Transverse colon (tissue), 4 donors: ENCODE data around the gene BLOC1S6. TPM values are rescaled to one million over a fixed set of nuclear protein-coding genes. Genes with fewer than 3 reads are reported as not detected.

ENCODE experiments used
- DNase-seq: peaks from one replicate; pipeline ENCODE4 v3.0.0-alpha.2; 2019
- H3K27ac ChIP-seq, 4 donors: fragments of 200-600 bp; sonication (generic); 2 replicates each; pipeline ENCODE4 v1.5.1; 2016 to 2018; ENCODE audit warnings: inconsistent platforms in 4 of 4
- H3K27me3 ChIP-seq: fragments of 200-600 bp; sonication (generic); 2 replicates; pipeline ENCODE4 v1.5.1; 2017; ENCODE audit warnings: inconsistent platforms
- H3K36me3 ChIP-seq, 4 donors: fragments of 200-600 bp; sonication (generic); 2 replicates each; pipeline ENCODE4 v1.5.1; 2017 to 2019; ENCODE audit warnings: inconsistent platforms in 4 of 4
- H3K4me1 ChIP-seq, 4 donors: fragments of 200-600 bp; sonication (generic); 2 replicates each; pipeline ENCODE4 v1.5.1; 2017 to 2020; ENCODE audit warnings: inconsistent platforms in 4 of 4
- H3K4me3 ChIP-seq, 4 donors: fragments of 200-600 bp; sonication (generic); 1 replicate in 1 of 4; 2 replicates in 3 of 4; pipeline versions ENCODE4 v1.5.1 to v1.6.1; 2017 to 2019; ENCODE audit warnings: inconsistent platforms in 4 of 4
- H3K9me3 ChIP-seq, 2 donors: fragments of 200-600 bp; sonication (generic); 2 replicates each; pipeline ENCODE4 v1.5.1; 2017 to 2019; ENCODE audit warnings: inconsistent platforms in 2 of 2
- EP300 ChIP-seq: sonication (generic); formaldehyde crosslinking; IDR thresholded peaks from one replicate; pipeline ENCODE4 v1.6.1; 2017; ENCODE audit warnings: antibody characterized with exemption, low read depth
- POLR2A ChIP-seq: fragments of 450-650 bp; IDR thresholded peaks from one replicate; pipeline ENCODE4 v1.6.1; 2016; ENCODE audit warnings: antibody characterized with exemption, mild to moderate bottlenecking, moderate library complexity
- POLR2AphosphoS5 ChIP-seq, 3 donors: sonication (generic); formaldehyde crosslinking; IDR thresholded peaks; one replicate each; pipeline ENCODE4 v1.6.1; 2016; ENCODE audit warnings: antibody characterized with exemption in 3 of 3
- whole genome bisulfite sequencing, 2 donors: methylation state at CpG; one replicate each; pipeline ENCODE4 v1.1.5; 2018; ENCODE audit warnings: low coverage in 1 of 2; 5-methylcytosine and 5-hydroxymethylcytosine counted together
- in situ Hi-C, 4 donors: fragments of 200-750 bp; cut with MboI; loops; one replicate each; pipeline versions ENCODE4 v1.15.0 to v1.15.1; 2017; ENCODE audit warnings: low sequenced_read_pairs in 3 of 4, low pct_ligation_motif_present in 1 of 4, low pct_unique_long_range_greater_than_20kb in 1 of 4
- intact Hi-C: fragments of 100-400 bp; cut with DNase I; formaldehyde crosslinking; loops from one replicate; pipeline ENCODE4 v1.15.1; 2023; ENCODE audit warnings: low total_unique reads
- total RNA-seq, 4 donors: library from RNA; depleted of rRNA; stranded (reverse); fragments of >200 nt; gene quantifications; one replicate each; pipeline ENCODE4 v1.1.0, GENCODE V29; 2016
- TF ChIP-seq, protein P1 (sequence below), 5 experiments: fragments of 200-600 bp in 3 of 5; fragments of 450-650 bp in 2 of 5; sonication (generic) in 3 of 5; IDR thresholded peaks; 1 replicate in 2 of 5; 2 replicates in 3 of 5; pipeline ENCODE4 v1.5.1; 2016 to 2017; ENCODE audit warnings: antibody characterized with exemption in 5 of 5, inconsistent platforms in 3 of 5, mild to moderate bottlenecking in 2 of 5, moderate library complexity in 1 of 5

The BLOC1S6 gene
- total RNA-seq, 4 donors from 2014 or later: 6.7 to 35.4 (median 23.8) TPM

- Histone ChIP-seq H3K27me3 (no peaks in the 10 kb centered on the region), H3K27ac (no peak overlapping the region), H3K4me3 (no peak overlapping the region), H3K9me3 (no peaks in the 10 kb centered on the region), H3K4me1 (no peaks in the 10 kb centered on the region), H3K36me3 (no peaks in the 10 kb centered on the region)
- WGBS, 2 donors: 84% methylated on average over 7 of the region's 7 CpGs; no CpG with 5 or more reads in 1 of the 2 donors
- DNase-seq: peak; percentile 19
- in situ Hi-C loops: no loop called here
- intact Hi-C loops: no loop called here
- TF ChIP-seq POLR2AphosphoS5 (IDR thresholded peaks at IDR 0.05): no peak
- no peak for TF ChIP-seq EP300
- no peak for TF ChIP-seq POLR2A
- TF ChIP-seq, protein P1, sequence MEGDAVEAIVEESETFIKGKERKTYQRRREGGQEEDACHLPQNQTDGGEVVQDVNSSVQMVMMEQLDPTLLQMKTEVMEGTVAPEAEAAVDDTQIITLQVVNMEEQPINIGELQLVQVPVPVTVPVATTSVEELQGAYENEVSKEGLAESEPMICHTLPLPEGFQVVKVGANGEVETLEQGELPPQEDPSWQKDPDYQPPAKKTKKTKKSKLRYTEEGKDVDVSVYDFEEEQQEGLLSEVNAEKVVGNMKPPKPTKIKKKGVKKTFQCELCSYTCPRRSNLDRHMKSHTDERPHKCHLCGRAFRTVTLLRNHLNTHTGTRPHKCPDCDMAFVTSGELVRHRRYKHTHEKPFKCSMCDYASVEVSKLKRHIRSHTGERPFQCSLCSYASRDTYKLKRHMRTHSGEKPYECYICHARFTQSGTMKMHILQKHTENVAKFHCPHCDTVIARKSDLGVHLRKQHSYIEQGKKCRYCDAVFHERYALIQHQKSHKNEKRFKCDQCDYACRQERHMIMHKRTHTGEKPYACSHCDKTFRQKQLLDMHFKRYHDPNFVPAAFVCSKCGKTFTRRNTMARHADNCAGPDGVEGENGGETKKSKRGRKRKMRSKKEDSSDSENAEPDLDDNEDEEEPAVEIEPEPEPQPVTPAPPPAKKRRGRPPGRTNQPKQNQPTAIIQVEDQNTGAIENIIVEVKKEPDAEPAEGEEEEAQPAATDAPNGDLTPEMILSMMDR (IDR thresholded peaks at IDR 0.05): peak in 2 of 5 experiments; percentile 6 to 18
Observed at GRCh38 chr15:45573961-45574629, 13.1 kb upstream of the BLOC1S6 start.

DNA sequence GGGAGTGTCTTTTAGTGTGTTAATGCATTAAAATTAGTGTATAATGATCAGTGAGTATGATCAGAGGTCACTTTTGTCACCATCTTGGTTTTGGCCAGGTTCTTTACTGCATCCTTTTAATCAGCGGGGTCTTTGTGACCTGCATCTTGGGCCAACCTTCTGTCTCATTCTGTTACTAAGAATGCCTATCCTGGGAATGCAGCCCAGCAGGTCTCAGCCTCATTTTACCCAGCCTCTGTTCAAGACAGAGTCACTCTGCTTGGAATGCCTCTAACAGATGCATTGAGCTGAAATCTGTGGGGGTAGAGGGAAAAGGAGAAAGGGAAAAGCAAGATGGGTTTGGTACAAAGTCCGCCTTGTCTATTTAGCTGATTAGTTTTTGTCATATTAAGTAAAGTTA, 5.3 kb upstream of the BLOC1S6 start:
- in situ Hi-C loops (no loop called here), intact Hi-C loops (no loop called here)
- DNase-seq: no peak
- Histone ChIP-seq H3K27ac (no peak overlapping the region), H3K36me3 (no peaks in the 10 kb centered on the region), H3K9me3 (no peaks in the 10 kb centered on the region), H3K4me1 (peaks cover 6 to 9% (median 7%) of the 10 kb centered on the region in 4 donors), H3K4me3 (no peak overlapping the region), H3K27me3 (no peaks in the 10 kb centered on the region)
- WGBS, 2 donors: 99 to 100% methylated on average over 1 to 2 of the region's 2 CpGs
- TF ChIP-seq POLR2AphosphoS5 (IDR thresholded peaks at IDR 0.05): no peak
- TF ChIP-seq EP300: no peak
- TF ChIP-seq, protein P1 (IDR thresholded peaks at IDR 0.05): no peak
- no peak for TF ChIP-seq POLR2A

GRCh38 chr15:45583731-45584639, 3.2 kb upstream of the BLOC1S6 start:
- H3K4me1 ChIP-seq: peaks cover 14 to 21% (median 18%) of the 10 kb centered on the region in 4 donors
- H3K36me3 ChIP-seq: no peaks in the 10 kb centered on the region
- no peak overlapping the region for H3K27ac ChIP-seq
- 87% methylated on average over 7 to 11 of the region's 11 CpGs for WGBS, 2 donors
- H3K4me3 ChIP-seq: no peak overlapping the region
- H3K9me3 ChIP-seq: no peaks in the 10 kb centered on the region
- DNase-seq: no peak
- H3K27me3 ChIP-seq: no peaks in the 10 kb centered on the region
- intact Hi-C loops: no loop called here
- in situ Hi-C loops: no loop called here
- TF ChIP-seq, protein P1 (IDR thresholded peaks at IDR 0.05): no peak

GRCh38 chr15:45585069-45585791, 1.9 kb upstream of the BLOC1S6 start:
- intact Hi-C loops (no loop called here), in situ Hi-C loops (no loop called here)
- Histone ChIP-seq H3K4me3 (no peak overlapping the region), H3K27ac (no peak overlapping the region), H3K9me3 (no peaks in the 10 kb centered on the region), H3K27me3 (no peaks in the 10 kb centered on the region), H3K4me1 (peaks cover 16 to 33% (median 26%) of the 10 kb centered on the region in 4 donors), H3K36me3 (no peaks in the 10 kb centered on the region)
- no peak for DNase-seq
- 69 to 77% methylated on average over 2 to 7 of the region's 7 CpGs for WGBS, 2 donors
- TF ChIP-seq EP300 (no peak), POLR2AphosphoS5 (IDR thresholded peaks at IDR 0.05) (no peak), POLR2A (no peak)
- TF ChIP-seq, protein P1 (IDR thresholded peaks at IDR 0.05): no peak
